Measurements from ENCODE around the gene ZNF66. TPM values are rescaled to one million over a fixed set of nuclear protein-coding genes. Genes with fewer than 3 reads are reported as not detected.
"Not testable (repeated sequence)": the region's sequence is repeated elsewhere in the genome, so short reads cannot be mapped to it uniquely, and the experiment has no call there.

Gene ZNF66
- total RNA-seq, 3 donors from 2014 or later (not counting 1 experiment from before 2014, with no cell fraction given) = 7.7 to 11.8 (median 10.6) TPM

GRCh38 chr19:20787786-20788185, 11.7 kb downstream of the ZNF66 start:
- no peak for TF ChIP-seq CTCF (IDR thresholded peaks at IDR 0.05)
- H3K36me3 Mint-ChIP-seq = peaks cover 37% of the 10 kb centered on the region
- H3K9me3 Mint-ChIP-seq = peaks cover 0 to 2% of the 10 kb centered on the region in 2 donors
- H3K4me3 Mint-ChIP-seq = no peak overlapping the region
- DNase-seq (no peak), ATAC-seq (no peak)
- Histone ChIP-seq H3K36me3 (ENCODE audit: control insufficient read depth, insufficient read depth, low read length) (peaks cover 16% of the 10 kb centered on the region), H3K27me3 (ENCODE audit: control insufficient read depth, insufficient read depth, low read length) (no peaks in the 10 kb centered on the region), H3K9me3 (ENCODE audit: control insufficient read depth, insufficient read depth, low read length) (peaks cover 6% of the 10 kb centered on the region), H3K4me3 (ENCODE audit: low read length) (no peak overlapping the region), H3K27ac (ENCODE audit: low read length) (no peak overlapping the region), H3K4me1 (ENCODE audit: control insufficient read depth, insufficient read depth, low read length) (no peaks in the 10 kb centered on the region)
- peaks cover 0 to 23% of the 10 kb centered on the region in 2 donors for H3K4me1 Mint-ChIP-seq
- no peaks in the 10 kb centered on the region for H3K27me3 Mint-ChIP-seq (ENCODE audit: low read depth in 2 of 2)
- H3K27ac Mint-ChIP-seq = no peak overlapping the region
- intact Hi-C loops (cut with micrococcal nuclease) = no loop called here

- H3K4me3 ChIP-seq (ENCODE audit: low read length) = no peak overlapping the region
- intact Hi-C loops (cut with micrococcal nuclease) = no loop called here
- H3K27ac Mint-ChIP-seq = no peak overlapping the region
- no peaks in the 10 kb centered on the region for H3K4me1 ChIP-seq (ENCODE audit: control insufficient read depth, insufficient read depth, low read length)
- no peak overlapping the region for H3K27ac ChIP-seq (ENCODE audit: low read length)
- H3K27me3 Mint-ChIP-seq (ENCODE audit: low read depth in 2 of 2) = no peaks in the 10 kb centered on the region
- no peak for DNase-seq
- peaks cover 30% of the 10 kb centered on the region for H3K36me3 Mint-ChIP-seq
- no peak for TF ChIP-seq CTCF (IDR thresholded peaks at IDR 0.05)
- no peak for ATAC-seq
- H3K9me3 ChIP-seq (ENCODE audit: control insufficient read depth, insufficient read depth, low read length) = peaks cover 18% of the 10 kb centered on the region
- H3K9me3 Mint-ChIP-seq = peaks cover 0 to 3% of the 10 kb centered on the region in 2 donors
- H3K27me3 ChIP-seq (ENCODE audit: control insufficient read depth, insufficient read depth, low read length) = no peaks in the 10 kb centered on the region
- peaks cover 17% of the 10 kb centered on the region for H3K36me3 ChIP-seq (ENCODE audit: control insufficient read depth, insufficient read depth, low read length)
- no peak overlapping the region for H3K4me3 Mint-ChIP-seq
- peaks cover 0 to 6% of the 10 kb centered on the region in 2 donors for H3K4me1 Mint-ChIP-seq
Measured at GRCh38 chr19:20791806-20792205, 15.7 kb downstream of the ZNF66 start.

GRCh38 chr19:20806311-20807262, 30.5 kb downstream of the ZNF66 start:
- H3K36me3 Mint-ChIP-seq = peaks cover 70% of the 10 kb centered on the region
- not testable (repeated sequence) for H3K4me3 Mint-ChIP-seq
- H3K9me3 ChIP-seq (ENCODE audit: control insufficient read depth, insufficient read depth, low read length) = peaks cover 33% of the 10 kb centered on the region

GRCh38 chr19:20840371-20840770, 64.3 kb downstream of the ZNF66 start:
- no peak overlapping the region for H3K27ac ChIP-seq (ENCODE audit: low read length)
- H3K36me3 Mint-ChIP-seq = peaks cover 25% of the 10 kb centered on the region
- no peak overlapping the region for H3K4me3 ChIP-seq (ENCODE audit: low read length)
- DNase-seq (no peak), ATAC-seq (no peak)
- 95% methylated on average over 3 of the region's 3 CpGs for WGBS (ENCODE audit: insufficient coverage)
- intact Hi-C loops (cut with micrococcal nuclease) = no loop called here
- H3K4me1 ChIP-seq (ENCODE audit: control insufficient read depth, insufficient read depth, low read length) = no peaks in the 10 kb centered on the region
- no peaks in the 10 kb centered on the region for H3K27me3 ChIP-seq (ENCODE audit: control insufficient read depth, insufficient read depth, low read length)
- H3K9me3 ChIP-seq (ENCODE audit: control insufficient read depth, insufficient read depth, low read length) = peaks cover 39% of the 10 kb centered on the region
- no peaks in the 10 kb centered on the region for H3K36me3 ChIP-seq (ENCODE audit: control insufficient read depth, insufficient read depth, low read length)
- no peak for TF ChIP-seq CTCF (IDR thresholded peaks at IDR 0.05)
- peaks cover 9 to 29% of the 10 kb centered on the region in 2 donors for H3K9me3 Mint-ChIP-seq
- no peaks in the 10 kb centered on the region for H3K4me1 Mint-ChIP-seq
- no peak overlapping the region for H3K27ac Mint-ChIP-seq
- H3K4me3 Mint-ChIP-seq = no peak overlapping the region
- H3K27me3 Mint-ChIP-seq (ENCODE audit: low read depth in 2 of 2) = no peaks in the 10 kb centered on the region

More at GRCh38 chr19:20806311-20807262, 30.5 kb downstream of the ZNF66 start:
- H3K27ac ChIP-seq (ENCODE audit: low read length); H3K4me1 ChIP-seq (ENCODE audit: control insufficient read depth, insufficient read depth, low read length); DNase-seq; H3K4me1 Mint-ChIP-seq; H3K4me3 ChIP-seq (ENCODE audit: low read length); H3K27me3 Mint-ChIP-seq (ENCODE audit: low read depth in 2 of 2); H3K36me3 ChIP-seq (ENCODE audit: control insufficient read depth, insufficient read depth, low read length); intact Hi-C loops (cut with micrococcal nuclease); H3K27ac Mint-ChIP-seq; H3K27me3 ChIP-seq (ENCODE audit: control insufficient read depth, insufficient read depth, low read length); ATAC-seq: not testable (repeated sequence)
- peaks cover 13 to 38% of the 10 kb centered on the region in 2 donors for H3K9me3 Mint-ChIP-seq
- 100% methylated on average over 4 of the region's 5 CpGs for WGBS (ENCODE audit: insufficient coverage)

Other genes with a start within 250 kb of the ZNF66 start
- 10 to 100 TPM; 10.1 to 16.5 (median 13.7) TPM for gene ZNF737, start 210.5 kb upstream of the ZNF66 start, total RNA-seq
- gene ZNF626, start 114.7 kb upstream of the ZNF66 start, total RNA-seq = 10 to 100 TPM; 11.4 to 16.7 (median 13.0) TPM
- 1 to 10 TPM; 3.9 to 8.6 (median 5.4) TPM for gene ZNF85, start 146.9 kb downstream of the ZNF66 start, total RNA-seq
- gene ZNF430, start 244.4 kb downstream of the ZNF66 start, total RNA-seq = 10 to 100 TPM; 32.7 to 43.0 (median 33.3) TPM

All from natural killer cell (primary cell).